ENCODE results near the gene LDLRAD3. TPM values are rescaled to one million over a fixed set of nuclear protein-coding genes. Genes with fewer than 3 reads are reported as not detected.

LDLRAD3 gene
- total RNA-seq, 1 donor from 2014 or later = 32.5 TPM

GRCh38 chr11:36015799-36016198 is 71.9 kb downstream of the LDLRAD3 start:
- no peak for DNase-seq (ENCODE audit: low read depth)

GRCh38 chr11:36016263-36016662 is 72.4 kb downstream of the LDLRAD3 start:
- no peak for DNase-seq (ENCODE audit: low read depth)

- DNase-seq (ENCODE audit: low read depth) = no peak
Observed at GRCh38 chr11:36016709-36017108, 72.8 kb downstream of the LDLRAD3 start.

- DNase-seq (ENCODE audit: low read depth) = no peak
Observed at GRCh38 chr11:36019005-36019596, 75.2 kb downstream of the LDLRAD3 start.

GRCh38 chr11:36019722-36020121 is 75.9 kb downstream of the LDLRAD3 start:
- DNase-seq (ENCODE audit: low read depth) = peak; percentile 91

- DNase-seq (ENCODE audit: low read depth) = no peak
Observed at GRCh38 chr11:36022882-36023281, 79.0 kb downstream of the LDLRAD3 start.

GRCh38 chr11:36023922-36024321 is 80.1 kb downstream of the LDLRAD3 start:
- peak; percentile 59 for DNase-seq (ENCODE audit: low read depth)

- peak; percentile 76 for DNase-seq (ENCODE audit: low read depth)
Observed at GRCh38 chr11:36024716-36025115, 80.9 kb downstream of the LDLRAD3 start.

GRCh38 chr11:36026315-36026968 is 82.6 kb downstream of the LDLRAD3 start:
- no peak for DNase-seq (ENCODE audit: low read depth)

GRCh38 chr11:36027731-36028130 is 83.9 kb downstream of the LDLRAD3 start:
- no peak for DNase-seq (ENCODE audit: low read depth)

- DNase-seq (ENCODE audit: low read depth) = no peak
Observed at GRCh38 chr11:36029616-36030015, 85.8 kb downstream of the LDLRAD3 start.

- peak; percentile 84 for DNase-seq (ENCODE audit: low read depth)
Observed at GRCh38 chr11:36030731-36031281, 86.9 kb downstream of the LDLRAD3 start.

- no peak for DNase-seq (ENCODE audit: low read depth)
Observed at GRCh38 chr11:36033082-36033751, 89.4 kb downstream of the LDLRAD3 start.

GRCh38 chr11:36033936-36034335 is 90.1 kb downstream of the LDLRAD3 start:
- DNase-seq (ENCODE audit: low read depth) = no peak

- DNase-seq (ENCODE audit: low read depth) = peak; percentile 49
Observed at GRCh38 chr11:36034551-36035331, 90.9 kb downstream of the LDLRAD3 start.

- no peak for DNase-seq (ENCODE audit: low read depth)
Observed at GRCh38 chr11:36035454-36035853, 91.6 kb downstream of the LDLRAD3 start.

- DNase-seq (ENCODE audit: low read depth) = no peak
Observed at GRCh38 chr11:36035999-36036398, 92.1 kb downstream of the LDLRAD3 start.

- DNase-seq (ENCODE audit: low read depth) = no peak
Observed at GRCh38 chr11:36037031-36037430, 93.2 kb downstream of the LDLRAD3 start.

GRCh38 chr11:36038541-36038940 is 94.7 kb downstream of the LDLRAD3 start:
- no peak for DNase-seq (ENCODE audit: low read depth)

- DNase-seq (ENCODE audit: low read depth) = no peak
Observed at GRCh38 chr11:36039471-36039870, 95.6 kb downstream of the LDLRAD3 start.

GRCh38 chr11:36041988-36042611 is 98.2 kb downstream of the LDLRAD3 start:
- no peak for DNase-seq (ENCODE audit: low read depth)

All from myocyte (in vitro differentiated cells).